ENCODE results near the gene FEZF2. TPM values are rescaled to one million over a fixed set of nuclear protein-coding genes. Genes with fewer than 3 reads are reported as not detected.

Gene FEZF2
- total RNA-seq, 1 experiment from 2014 or later, result not detected

DNA sequence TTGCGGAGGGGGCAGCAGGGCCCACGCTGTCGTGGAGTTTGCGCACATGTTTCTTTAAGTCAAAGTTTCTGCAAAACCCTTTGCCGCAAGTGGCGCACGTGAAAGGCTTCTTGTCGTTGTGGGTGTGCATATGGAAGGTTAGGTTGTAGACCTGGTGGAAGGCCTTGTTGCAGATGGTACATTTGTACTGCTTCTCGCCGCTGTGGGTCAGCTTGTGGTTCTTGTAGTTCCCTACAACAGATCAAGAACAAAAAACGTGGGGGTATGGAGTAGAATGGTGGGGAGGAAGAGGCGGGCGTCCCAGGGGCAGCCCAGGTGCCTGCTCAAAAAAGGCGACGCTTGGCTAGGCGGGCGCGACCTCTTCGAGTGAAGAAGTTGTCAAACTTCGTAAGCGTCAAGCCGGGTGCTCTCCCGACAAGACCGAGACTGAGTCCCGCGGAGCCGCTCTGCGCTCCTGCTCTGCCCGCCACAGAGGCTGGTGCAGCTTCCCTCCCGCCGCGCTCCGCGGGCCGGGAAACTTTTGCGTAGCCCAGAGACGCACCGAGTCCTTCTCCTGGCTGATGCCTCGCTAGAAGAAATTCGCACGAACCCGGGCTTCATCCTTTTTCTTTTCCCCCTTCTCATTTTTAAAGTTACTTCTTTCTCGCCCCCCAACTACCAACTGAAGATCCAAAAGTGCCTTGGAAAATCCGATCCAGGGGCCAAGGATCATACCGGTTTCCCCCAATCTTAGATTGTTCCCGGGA is 3.1 kb downstream of the FEZF2 start:
- H3K4me1 Mint-ChIP-seq (ENCODE audit: low read depth, unreplicated experiment), result no peaks in the 10 kb centered on the region
- no peaks in the 10 kb centered on the region; the same call in 1 of the 2 replicates for H3K27me3 ChIP-seq (replicated peaks; ENCODE audit: control insufficient read depth, insufficient read depth, low read length)

GRCh38 chr3:62369476-62369743 is 3.9 kb downstream of the FEZF2 start:
- no peaks in the 10 kb centered on the region for H3K36me3 Mint-ChIP-seq (ENCODE audit: insufficient read depth, unreplicated experiment)
- peaks cover 10% of the 10 kb centered on the region for H3K27me3 Mint-ChIP-seq (ENCODE audit: insufficient read depth, unreplicated experiment)
- TF ChIP-seq, protein P1, sequence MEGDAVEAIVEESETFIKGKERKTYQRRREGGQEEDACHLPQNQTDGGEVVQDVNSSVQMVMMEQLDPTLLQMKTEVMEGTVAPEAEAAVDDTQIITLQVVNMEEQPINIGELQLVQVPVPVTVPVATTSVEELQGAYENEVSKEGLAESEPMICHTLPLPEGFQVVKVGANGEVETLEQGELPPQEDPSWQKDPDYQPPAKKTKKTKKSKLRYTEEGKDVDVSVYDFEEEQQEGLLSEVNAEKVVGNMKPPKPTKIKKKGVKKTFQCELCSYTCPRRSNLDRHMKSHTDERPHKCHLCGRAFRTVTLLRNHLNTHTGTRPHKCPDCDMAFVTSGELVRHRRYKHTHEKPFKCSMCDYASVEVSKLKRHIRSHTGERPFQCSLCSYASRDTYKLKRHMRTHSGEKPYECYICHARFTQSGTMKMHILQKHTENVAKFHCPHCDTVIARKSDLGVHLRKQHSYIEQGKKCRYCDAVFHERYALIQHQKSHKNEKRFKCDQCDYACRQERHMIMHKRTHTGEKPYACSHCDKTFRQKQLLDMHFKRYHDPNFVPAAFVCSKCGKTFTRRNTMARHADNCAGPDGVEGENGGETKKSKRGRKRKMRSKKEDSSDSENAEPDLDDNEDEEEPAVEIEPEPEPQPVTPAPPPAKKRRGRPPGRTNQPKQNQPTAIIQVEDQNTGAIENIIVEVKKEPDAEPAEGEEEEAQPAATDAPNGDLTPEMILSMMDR (IDR thresholded peaks at IDR 0.05; ENCODE audit: insufficient read depth in 1 of 2, low read depth in 1 of 2, low read length in 1 of 2, severe bottlenecking in 1 of 2, unreplicated experiment in 1 of 2), result no peak
- no peak for DNase-seq
- Histone ChIP-seq H3K4me1 (no peaks in the 10 kb centered on the region), H3K4me3 (ENCODE audit: low read depth, low read length) (no peak overlapping the region), H3K27me3 (replicated peaks; ENCODE audit: control insufficient read depth, insufficient read depth, low read length) (no peaks in the 10 kb centered on the region; the same call in 1 of the 2 replicates), H3K9me3 (no peaks in the 10 kb centered on the region), H3K36me3 (ENCODE audit: control insufficient read depth, insufficient read depth, low read length) (no peaks in the 10 kb centered on the region)
- CTCF ChIA-PET, result no interaction called here
- H3K4me3 Mint-ChIP-seq (ENCODE audit: unreplicated experiment), result no peak overlapping the region
- intact Hi-C loops (cut with micrococcal nuclease; ENCODE audit: unreplicated experiment), result no loop called here
- no peak overlapping the region for H3K27ac Mint-ChIP-seq (ENCODE audit: unreplicated experiment)
- no peaks in the 10 kb centered on the region for H3K4me1 Mint-ChIP-seq (ENCODE audit: low read depth, unreplicated experiment)
- BruUV-seq (replicated peaks), result no TSS peak
- no peaks in the 10 kb centered on the region for H3K9me3 Mint-ChIP-seq (ENCODE audit: unreplicated experiment)
- POLR2A ChIA-PET, result no interaction called here

More for the DNA sequence above, 3.1 kb downstream of the FEZF2 start:
- H3K9me3 Mint-ChIP-seq (ENCODE audit: unreplicated experiment), result no peaks in the 10 kb centered on the region
- intact Hi-C loops (cut with micrococcal nuclease; ENCODE audit: unreplicated experiment), result no loop called here
- TF ChIP-seq, protein P1 (IDR thresholded peaks at IDR 0.05; ENCODE audit: insufficient read depth in 1 of 2, low read depth in 1 of 2, low read length in 1 of 2, severe bottlenecking in 1 of 2, unreplicated experiment in 1 of 2), result no peak
- no peaks in the 10 kb centered on the region for H3K36me3 ChIP-seq (ENCODE audit: control insufficient read depth, insufficient read depth, low read length)
- H3K4me1 ChIP-seq, result no peaks in the 10 kb centered on the region
- CTCF ChIA-PET, result no interaction called here
- H3K27ac Mint-ChIP-seq (ENCODE audit: unreplicated experiment), result no peak overlapping the region
- H3K36me3 Mint-ChIP-seq (ENCODE audit: insufficient read depth, unreplicated experiment), result no peaks in the 10 kb centered on the region
- H3K4me3 ChIP-seq (ENCODE audit: low read depth, low read length), result no peak overlapping the region
- no peak overlapping the region for H3K4me3 Mint-ChIP-seq (ENCODE audit: unreplicated experiment)
- no peak for DNase-seq
- peaks cover 11% of the 10 kb centered on the region for H3K27me3 Mint-ChIP-seq (ENCODE audit: insufficient read depth, unreplicated experiment)
- POLR2A ChIA-PET, result no interaction called here
- H3K9me3 ChIP-seq, result no peaks in the 10 kb centered on the region
- no TSS peak for BruUV-seq (replicated peaks)

DNA sequence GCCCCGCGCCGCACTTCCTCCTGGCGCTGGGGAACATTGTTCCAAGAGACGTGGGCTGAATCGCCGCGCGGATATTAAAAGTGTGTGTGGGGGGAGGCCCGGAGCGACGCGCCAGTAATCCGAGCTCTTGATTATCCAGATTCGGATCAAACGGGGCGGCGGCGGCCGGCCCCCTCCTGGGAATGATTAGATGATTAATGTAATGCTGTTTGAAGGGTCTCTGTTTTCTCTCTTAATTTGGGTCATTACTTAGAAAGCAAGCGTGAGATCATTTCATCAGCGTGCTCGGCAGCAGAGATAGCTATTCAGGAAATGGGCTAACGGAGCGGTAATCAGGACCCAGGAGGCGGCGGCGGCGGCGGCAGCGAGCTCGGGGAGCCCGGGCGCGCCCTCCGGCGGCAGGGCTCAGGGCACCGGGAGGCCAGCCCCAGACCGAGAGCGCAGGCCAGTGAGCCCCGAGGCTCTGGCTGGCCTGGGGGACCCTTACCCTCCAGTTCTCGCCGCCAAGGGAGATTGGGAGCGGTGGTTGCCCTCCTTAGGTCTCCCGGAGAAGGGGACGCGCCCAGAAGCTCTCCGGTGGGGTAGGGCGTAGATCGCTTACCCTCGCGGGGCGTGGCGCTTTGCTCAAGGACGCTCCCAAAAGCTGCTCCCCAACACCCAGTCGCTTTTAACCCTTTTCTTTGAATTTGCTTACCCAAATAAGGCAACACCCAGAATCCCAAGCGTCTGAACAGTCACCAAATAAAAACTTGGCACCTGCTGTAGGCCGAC is 4.5 kb downstream of the FEZF2 start:
- DNase-seq, result no peak
- CTCF ChIA-PET, result no interaction called here
- BruUV-seq (replicated peaks), result no TSS peak
- no peaks in the 10 kb centered on the region for H3K27me3 ChIP-seq (replicated peaks; ENCODE audit: control insufficient read depth, insufficient read depth, low read length)
- TF ChIP-seq, protein P1 (IDR thresholded peaks at IDR 0.05; ENCODE audit: insufficient read depth in 1 of 2, low read depth in 1 of 2, low read length in 1 of 2, severe bottlenecking in 1 of 2, unreplicated experiment in 1 of 2), result no peak
- Mint-ChIP-seq H3K4me3 (ENCODE audit: unreplicated experiment) (no peak overlapping the region), H3K9me3 (ENCODE audit: unreplicated experiment) (no peaks in the 10 kb centered on the region), H3K4me1 (ENCODE audit: low read depth, unreplicated experiment) (no peaks in the 10 kb centered on the region), H3K27ac (ENCODE audit: unreplicated experiment) (no peak overlapping the region), H3K27me3 (ENCODE audit: insufficient read depth, unreplicated experiment) (peaks cover 6% of the 10 kb centered on the region), H3K36me3 (ENCODE audit: insufficient read depth, unreplicated experiment) (no peaks in the 10 kb centered on the region)
- H3K36me3 ChIP-seq (ENCODE audit: control insufficient read depth, insufficient read depth, low read length), result no peaks in the 10 kb centered on the region
- H3K4me1 ChIP-seq, result no peaks in the 10 kb centered on the region
- intact Hi-C loops (cut with micrococcal nuclease; ENCODE audit: unreplicated experiment), result no loop called here
- H3K9me3 ChIP-seq, result no peaks in the 10 kb centered on the region
- POLR2A ChIA-PET, result no interaction called here
- H3K4me3 ChIP-seq (ENCODE audit: low read depth, low read length), result no peak overlapping the region

Measured in Caco-2 (cell line).